HL-60 (cell line): Measurements from ENCODE around the gene ADAMTS20.
"Not testable (repeated sequence)": the region's sequence is repeated elsewhere in the genome, so short reads cannot be mapped to it uniquely, and the experiment has no call there.

ENCODE experiments used
- DNase-seq, 2 experiments: peaks; one replicate each; pipeline ENCODE4 v3.0.0-alpha.2; 2010 to 2020; ENCODE audit warnings: low read depth in 1 of 2, low spot score in 1 of 2
- H3K27ac ChIP-seq: fragments of 250-450 bp; sonication (Bioruptor Pico); replicated peaks from 2 replicates; pipeline ENCODE4 v1.5.1; 2020; ENCODE audit warnings: mild to moderate bottlenecking, moderate library complexity
- H3K27me3 ChIP-seq: fragments of 250-450 bp; sonication (Bioruptor Pico); 2 replicates; pipeline ENCODE4 v1.5.1; 2021; ENCODE audit warnings: mild to moderate bottlenecking, moderate library complexity; ENCODE audit not compliant: insufficient read depth, poor library complexity, severe bottlenecking
- H3K4me3 ChIP-seq: replicated peaks from 2 replicates; pipeline ENCODE4 v1.5.1; 2011; ENCODE audit warnings: mild to moderate bottlenecking, control low read depth, low read length; ENCODE audit not compliant: insufficient read depth
- GABPA ChIP-seq: IDR thresholded peaks from 2 replicates; pipeline ENCODE4 v1.6.1; 2012; ENCODE audit warnings: low read depth
- POLR2AphosphoS5 ChIP-seq: IDR thresholded peaks from 2 replicates; pipeline ENCODE4 v1.6.1; 2012; ENCODE audit warnings: low read depth
- SPI1 ChIP-seq: IDR thresholded peaks from 2 replicates; pipeline ENCODE4 v1.6.1; 2012; ENCODE audit warnings: low read depth, mild to moderate bottlenecking, borderline replicate concordance
- TF ChIP-seq, protein P1 (sequence below): IDR thresholded peaks from 2 replicates; pipeline ENCODE4 v1.6.1; 2012; ENCODE audit warnings: low read depth; ENCODE audit not compliant: insufficient replicate concordance
- TF ChIP-seq, protein P2 (sequence below): IDR thresholded peaks from one replicate; pipeline ENCODE4 v1.5.1; 2011; ENCODE audit warnings: low read length, control low read depth, inconsistent platforms; ENCODE audit not compliant: insufficient read depth

The ADAMTS20 gene

DNA sequence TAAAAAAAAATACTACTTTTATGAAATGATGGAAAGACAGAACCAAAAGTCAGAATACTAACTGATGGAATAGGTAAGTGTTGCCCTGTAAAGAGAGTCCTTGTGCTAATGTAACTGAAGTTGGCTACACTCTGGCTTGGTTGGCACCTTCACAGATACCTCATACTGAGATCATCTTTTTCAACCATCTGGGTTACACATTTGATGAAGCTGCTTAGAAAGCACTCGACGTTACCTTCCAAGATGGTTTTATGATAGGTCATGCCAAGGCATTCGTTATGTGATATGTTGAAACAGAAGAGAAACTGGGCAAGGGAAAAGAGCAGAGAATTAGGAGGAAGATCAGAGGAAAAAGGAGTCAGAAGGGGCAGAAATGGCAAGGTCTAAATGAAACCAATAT, 203.8 kb downstream of the ADAMTS20 start:
- H3K27ac ChIP-seq = no peak overlapping the region
- no peak overlapping the region for H3K4me3 ChIP-seq
- no peak for DNase-seq
- TF ChIP-seq GABPA = no peak
- TF ChIP-seq, protein P1, sequence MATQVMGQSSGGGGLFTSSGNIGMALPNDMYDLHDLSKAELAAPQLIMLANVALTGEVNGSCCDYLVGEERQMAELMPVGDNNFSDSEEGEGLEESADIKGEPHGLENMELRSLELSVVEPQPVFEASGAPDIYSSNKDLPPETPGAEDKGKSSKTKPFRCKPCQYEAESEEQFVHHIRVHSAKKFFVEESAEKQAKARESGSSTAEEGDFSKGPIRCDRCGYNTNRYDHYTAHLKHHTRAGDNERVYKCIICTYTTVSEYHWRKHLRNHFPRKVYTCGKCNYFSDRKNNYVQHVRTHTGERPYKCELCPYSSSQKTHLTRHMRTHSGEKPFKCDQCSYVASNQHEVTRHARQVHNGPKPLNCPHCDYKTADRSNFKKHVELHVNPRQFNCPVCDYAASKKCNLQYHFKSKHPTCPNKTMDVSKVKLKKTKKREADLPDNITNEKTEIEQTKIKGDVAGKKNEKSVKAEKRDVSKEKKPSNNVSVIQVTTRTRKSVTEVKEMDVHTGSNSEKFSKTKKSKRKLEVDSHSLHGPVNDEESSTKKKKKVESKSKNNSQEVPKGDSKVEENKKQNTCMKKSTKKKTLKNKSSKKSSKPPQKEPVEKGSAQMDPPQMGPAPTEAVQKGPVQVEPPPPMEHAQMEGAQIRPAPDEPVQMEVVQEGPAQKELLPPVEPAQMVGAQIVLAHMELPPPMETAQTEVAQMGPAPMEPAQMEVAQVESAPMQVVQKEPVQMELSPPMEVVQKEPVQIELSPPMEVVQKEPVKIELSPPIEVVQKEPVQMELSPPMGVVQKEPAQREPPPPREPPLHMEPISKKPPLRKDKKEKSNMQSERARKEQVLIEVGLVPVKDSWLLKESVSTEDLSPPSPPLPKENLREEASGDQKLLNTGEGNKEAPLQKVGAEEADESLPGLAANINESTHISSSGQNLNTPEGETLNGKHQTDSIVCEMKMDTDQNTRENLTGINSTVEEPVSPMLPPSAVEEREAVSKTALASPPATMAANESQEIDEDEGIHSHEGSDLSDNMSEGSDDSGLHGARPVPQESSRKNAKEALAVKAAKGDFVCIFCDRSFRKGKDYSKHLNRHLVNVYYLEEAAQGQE = no peak
- no peak for TF ChIP-seq POLR2AphosphoS5
- TF ChIP-seq, protein P2, sequence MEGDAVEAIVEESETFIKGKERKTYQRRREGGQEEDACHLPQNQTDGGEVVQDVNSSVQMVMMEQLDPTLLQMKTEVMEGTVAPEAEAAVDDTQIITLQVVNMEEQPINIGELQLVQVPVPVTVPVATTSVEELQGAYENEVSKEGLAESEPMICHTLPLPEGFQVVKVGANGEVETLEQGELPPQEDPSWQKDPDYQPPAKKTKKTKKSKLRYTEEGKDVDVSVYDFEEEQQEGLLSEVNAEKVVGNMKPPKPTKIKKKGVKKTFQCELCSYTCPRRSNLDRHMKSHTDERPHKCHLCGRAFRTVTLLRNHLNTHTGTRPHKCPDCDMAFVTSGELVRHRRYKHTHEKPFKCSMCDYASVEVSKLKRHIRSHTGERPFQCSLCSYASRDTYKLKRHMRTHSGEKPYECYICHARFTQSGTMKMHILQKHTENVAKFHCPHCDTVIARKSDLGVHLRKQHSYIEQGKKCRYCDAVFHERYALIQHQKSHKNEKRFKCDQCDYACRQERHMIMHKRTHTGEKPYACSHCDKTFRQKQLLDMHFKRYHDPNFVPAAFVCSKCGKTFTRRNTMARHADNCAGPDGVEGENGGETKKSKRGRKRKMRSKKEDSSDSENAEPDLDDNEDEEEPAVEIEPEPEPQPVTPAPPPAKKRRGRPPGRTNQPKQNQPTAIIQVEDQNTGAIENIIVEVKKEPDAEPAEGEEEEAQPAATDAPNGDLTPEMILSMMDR = no peak
- TF ChIP-seq SPI1 = no peak
- no peaks in the 10 kb centered on the region for H3K27me3 ChIP-seq

DNA sequence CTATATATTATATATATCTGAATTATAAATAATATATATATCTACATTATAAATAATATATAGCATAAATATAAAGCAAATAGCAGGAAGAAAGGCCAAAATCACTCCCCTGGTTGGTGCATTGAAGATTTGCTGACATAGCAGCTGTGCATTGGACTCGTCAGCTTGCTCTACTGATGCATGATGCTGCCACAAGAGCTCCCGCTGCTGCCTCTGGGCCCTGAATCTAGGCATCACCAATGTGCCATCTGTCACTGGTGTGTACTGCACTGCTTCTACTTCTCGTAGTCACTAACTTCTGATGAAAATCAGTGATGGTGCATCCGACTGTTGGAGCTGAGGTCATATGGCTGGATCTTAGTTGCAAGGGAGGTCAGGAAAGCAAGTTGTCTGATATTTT, 205.0 kb downstream of the ADAMTS20 start:
- no peak for DNase-seq
- TF ChIP-seq GABPA (no peak), SPI1 (no peak), POLR2AphosphoS5 (no peak)
- TF ChIP-seq, protein P1 = no peak
- TF ChIP-seq, protein P2 = no peak
- no peak overlapping the region for H3K27ac ChIP-seq
- H3K27me3 ChIP-seq = no peaks in the 10 kb centered on the region
- no peak overlapping the region for H3K4me3 ChIP-seq

DNA sequence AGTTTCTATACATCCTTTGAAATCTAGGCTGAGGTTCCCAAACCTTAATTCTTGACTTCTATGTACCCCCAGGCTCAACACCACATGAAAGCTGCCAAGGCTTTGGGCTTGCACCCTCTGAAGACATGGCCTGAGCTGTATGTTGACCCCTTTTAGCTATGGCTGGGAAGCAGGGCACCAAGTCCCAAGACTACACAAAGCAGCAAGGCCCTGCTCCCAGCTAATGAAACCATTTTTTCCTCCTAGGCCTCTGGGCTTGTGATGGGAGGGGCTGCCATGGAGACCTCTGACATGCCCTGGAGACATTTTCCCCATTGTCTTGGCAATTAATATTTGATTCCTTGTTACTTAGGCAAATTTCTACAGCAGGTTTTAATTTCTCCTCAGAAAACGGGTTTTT, 207.0 kb downstream of the ADAMTS20 start:
- Histone ChIP-seq H3K4me3 (no peak overlapping the region), H3K27ac (no peak overlapping the region), H3K27me3 (no peaks in the 10 kb centered on the region)
- TF ChIP-seq GABPA (no peak), SPI1 (no peak), POLR2AphosphoS5 (no peak)
- TF ChIP-seq, protein P1 = no peak
- TF ChIP-seq, protein P2 = no peak
- DNase-seq = no peak

- DNase-seq = not testable (repeated sequence)
Measured at GRCh38 chr12:43341785-43342313, 210.2 kb downstream of the ADAMTS20 start.

More at GRCh38 chr12:43341785-43342313, 210.2 kb downstream of the ADAMTS20 start:
- H3K27ac ChIP-seq, H3K4me3 ChIP-seq, H3K27me3 ChIP-seq: not testable (repeated sequence)
